Measurements from ENCODE around the gene INPPL1.

Gene INPPL1

DNA sequence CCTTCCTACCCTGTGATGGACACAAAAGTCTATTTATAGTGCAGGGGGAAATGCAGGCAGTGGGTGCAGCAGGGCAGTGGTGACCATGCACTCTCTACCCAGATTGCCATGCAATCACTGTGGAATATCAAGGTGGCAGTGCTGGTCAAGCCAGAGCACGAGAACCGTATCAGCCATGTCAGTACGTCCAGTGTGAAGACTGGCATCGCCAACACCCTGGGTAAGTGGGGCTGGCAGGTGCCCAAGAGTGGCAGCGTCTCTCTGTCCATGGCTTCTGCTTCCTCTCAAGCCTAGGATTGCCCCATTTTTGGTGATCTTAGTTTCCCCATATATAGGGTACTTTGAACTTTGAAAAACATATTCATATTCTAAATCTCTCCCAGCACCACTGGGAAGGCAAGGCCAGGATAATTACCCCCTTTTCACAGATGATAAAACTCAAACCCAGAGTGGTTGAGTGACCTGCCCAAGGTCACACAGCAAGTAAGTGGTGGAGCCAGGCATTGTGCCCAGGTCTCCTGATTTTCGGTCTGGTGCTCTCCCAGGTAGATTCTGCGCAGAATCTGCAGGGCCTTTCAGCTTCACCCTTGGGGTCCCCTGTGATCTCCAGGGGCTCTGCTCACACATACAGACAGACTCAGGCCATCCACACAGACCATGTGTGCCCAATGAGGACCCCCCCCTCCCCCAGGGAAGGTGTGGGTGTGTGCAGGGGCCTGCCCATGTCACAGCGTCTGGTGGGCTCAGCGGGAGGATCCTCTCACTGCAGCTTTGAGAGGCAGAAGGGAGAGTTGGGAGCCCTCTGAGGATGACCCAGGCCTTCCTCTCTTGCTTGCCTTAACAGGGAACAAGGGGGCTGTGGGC lies 7.1 kb downstream of the INPPL1 start:
- no peak for DNase-seq (ENCODE audit: low spot score)

DNA sequence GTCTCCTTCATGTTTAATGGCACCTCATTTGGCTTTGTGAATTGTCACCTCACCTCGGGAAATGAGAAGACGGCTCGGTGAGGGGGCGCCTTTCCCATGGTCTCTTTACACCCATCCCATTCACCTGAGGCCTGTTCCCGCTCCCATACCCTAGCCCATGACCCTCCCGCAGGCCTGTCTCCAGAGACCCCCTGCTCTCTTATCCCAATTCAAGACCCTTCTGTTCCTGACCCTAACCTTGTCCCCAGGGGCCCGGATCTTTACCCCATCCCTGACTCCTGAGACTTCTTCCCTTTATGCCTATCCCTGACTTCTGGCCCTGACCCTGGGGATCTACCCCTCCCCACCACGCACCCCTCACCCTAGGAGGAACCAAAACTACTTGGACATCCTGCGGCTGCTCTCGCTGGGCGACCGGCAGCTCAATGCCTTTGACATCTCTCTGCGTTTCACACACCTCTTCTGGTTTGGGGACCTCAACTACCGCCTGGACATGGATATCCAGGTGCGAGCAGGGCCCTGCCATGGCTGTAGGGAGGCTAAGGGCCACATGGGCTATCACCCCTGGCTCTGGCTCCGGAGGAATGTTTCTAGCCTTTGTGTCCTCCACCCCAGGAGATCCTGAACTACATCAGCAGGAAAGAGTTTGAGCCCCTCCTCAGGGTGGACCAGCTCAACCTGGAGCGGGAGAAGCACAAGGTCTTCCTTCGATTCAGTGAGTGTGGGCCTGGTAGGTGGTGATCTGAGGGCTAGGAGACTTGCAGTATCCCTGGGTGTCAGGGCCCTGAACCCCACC lies 7.9 kb downstream of the INPPL1 start:
- DNase-seq (ENCODE audit: low spot score) = no peak

DNA sequence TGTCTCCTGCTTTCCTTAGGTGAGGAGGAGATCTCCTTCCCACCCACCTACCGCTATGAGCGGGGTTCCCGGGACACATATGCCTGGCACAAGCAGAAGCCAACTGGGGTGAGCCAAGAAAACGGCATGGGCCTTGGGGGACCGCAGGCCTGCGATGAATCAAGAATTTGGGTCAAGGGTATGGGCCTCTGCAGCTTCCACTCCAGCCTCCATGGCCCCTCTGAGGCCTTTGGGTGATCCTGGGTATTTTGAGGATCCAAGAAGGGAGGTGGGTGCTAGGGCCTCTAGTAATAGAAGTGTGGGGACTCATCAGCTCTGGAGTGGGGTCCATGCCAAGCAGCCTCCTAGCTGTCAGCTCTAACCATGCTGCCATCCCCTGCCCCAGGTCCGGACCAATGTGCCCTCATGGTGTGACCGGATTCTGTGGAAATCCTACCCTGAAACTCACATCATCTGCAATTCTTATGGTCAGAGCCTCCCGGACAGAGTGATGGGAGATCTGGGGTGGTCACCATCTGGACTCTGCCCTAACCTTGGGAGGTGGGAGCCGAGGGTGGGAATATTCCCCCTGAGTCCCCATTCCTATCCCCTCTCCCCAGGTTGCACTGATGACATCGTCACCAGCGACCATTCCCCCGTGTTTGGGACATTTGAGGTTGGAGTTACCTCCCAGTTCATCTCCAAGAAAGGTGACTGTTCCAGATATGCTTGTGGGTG lies 8.6 kb downstream of the INPPL1 start:
- no peak for DNase-seq (ENCODE audit: low spot score)

DNA sequence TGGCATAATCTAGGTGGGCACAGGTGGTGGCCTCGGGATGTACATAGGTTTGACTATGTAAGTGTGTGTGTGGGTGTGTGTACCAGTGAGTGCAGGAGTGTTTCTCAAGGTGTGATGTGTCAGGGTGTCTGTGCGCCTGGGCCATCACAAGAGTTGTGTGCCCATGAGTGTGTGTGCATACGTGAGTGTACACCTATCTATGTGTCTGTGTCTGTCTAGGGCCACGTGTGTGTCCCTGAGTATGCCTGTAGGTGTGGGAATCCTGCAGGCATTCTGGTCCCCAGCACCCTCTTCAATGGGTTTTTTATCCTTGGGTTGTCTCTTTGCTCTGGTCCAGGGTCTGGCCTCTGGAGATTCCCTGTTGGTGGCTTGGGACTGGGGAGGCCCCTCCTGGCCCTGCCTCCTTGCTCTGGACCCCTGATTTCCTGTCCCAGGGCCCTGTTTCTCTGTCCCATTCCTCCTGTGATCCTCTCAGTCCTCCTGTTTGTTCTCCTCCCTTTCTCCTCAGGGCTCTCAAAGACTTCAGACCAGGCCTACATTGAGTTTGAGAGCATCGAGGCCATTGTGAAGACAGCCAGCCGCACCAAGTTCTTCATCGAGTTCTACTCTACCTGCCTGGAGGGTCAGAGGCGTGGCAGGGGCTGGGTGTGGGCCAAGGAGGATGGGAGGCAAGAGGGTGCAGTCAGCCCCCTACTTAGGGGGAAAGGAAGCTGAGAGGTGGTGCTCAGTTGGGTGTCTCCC lies 9.4 kb downstream of the INPPL1 start:
- DNase-seq (ENCODE audit: low spot score) = no peak

DNA sequence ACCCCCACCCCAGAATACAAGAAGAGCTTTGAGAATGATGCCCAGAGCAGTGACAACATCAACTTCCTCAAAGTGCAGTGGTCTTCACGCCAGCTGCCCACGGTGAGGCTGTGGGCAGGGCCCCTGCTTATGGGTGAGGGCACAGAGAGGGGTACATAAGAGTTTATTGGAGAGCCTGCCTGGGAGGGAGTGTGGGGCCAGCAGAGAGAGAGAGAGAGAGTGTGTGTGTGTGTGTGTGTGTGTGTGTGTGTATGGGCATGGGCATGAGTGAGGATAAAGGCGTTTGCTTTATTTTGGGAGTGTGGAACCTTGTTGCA lies 9.9 kb downstream of the INPPL1 start:
- DNase-seq (ENCODE audit: low spot score) = no peak

DNA sequence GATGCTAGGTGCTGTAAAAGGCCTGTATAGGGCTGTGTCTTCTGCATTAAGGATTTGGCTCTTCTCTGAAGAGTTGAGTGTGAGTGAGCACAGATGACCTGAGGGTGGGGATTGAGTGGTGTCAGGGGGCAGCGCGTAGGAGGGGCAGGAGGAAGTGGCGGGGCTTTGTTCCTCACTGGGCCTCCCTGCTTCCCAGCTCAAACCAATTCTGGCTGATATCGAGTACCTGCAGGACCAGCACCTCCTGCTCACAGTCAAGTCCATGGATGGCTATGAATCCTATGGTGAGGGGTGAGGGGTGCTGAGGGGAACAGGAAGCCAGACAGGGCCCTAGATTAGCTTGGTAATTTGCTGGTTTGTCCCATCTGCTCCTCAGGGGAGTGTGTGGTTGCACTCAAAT lies 10.4 kb downstream of the INPPL1 start:
- DNase-seq (ENCODE audit: low spot score) = no peak

DNA sequence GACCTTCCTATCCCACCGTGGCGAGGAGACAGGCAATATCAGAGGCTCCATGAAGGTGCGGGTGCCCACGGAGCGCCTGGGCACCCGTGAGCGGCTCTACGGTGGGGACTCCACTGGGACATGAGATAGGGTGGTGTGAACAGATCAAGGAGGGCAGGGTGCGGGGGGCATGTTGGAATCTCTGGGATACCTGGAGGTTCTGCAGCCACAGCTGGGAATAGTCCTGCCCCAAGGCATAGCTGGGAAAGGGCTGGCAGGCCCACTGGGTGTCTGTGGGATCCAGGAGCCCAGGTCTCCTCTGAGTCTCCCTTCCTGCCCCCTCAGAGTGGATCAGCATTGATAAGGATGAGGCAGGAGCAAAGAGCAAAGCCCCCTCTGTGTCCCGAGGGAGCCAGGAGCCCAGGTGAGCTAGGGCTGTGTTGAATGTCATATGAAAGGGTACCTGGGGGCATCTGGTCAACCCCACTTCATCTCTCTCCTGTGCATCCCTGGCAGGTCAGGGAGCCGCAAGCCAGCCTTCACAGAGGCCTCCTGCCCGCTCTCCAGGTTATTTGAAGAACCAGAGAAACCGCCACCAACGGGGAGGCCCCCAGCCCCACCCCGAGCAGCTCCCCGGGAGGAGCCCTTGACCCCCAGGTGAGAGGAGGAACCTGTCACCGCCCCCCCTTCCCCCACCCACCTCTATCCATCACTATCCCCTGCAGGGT lies 10.9 kb downstream of the INPPL1 start:
- DNase-seq (ENCODE audit: low spot score) = no peak

DNA sequence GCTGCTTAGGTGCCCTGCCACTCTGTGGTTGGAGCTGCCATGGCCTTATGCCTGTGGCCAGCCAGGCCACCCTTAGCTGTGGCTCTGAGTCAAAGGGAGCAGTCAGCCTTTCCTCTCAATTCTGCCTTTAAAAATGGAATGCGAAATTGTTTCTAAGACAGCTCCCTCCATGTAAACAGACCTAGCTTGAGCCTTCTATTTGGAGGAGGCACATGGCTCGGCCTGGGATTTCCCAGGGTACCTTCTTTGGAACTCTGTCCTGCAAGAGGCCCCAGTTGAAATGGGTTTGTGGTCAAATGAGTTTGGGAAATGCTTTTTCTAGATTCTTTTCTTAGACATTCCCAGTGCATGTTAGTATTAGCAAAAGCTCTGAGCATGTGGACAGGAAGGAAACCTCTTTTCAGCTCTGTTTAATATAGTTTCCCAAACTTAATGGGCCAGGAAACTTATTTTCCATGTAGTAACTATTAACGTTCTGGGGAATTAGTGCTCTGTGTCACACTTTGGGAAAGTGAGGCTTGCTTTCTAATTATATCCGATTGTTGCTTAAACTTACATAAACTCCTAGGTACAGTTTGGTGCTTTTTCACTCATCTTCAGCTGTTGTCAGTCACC lies 11.6 kb downstream of the INPPL1 start:
- DNase-seq (ENCODE audit: low spot score) = no peak

DNA sequence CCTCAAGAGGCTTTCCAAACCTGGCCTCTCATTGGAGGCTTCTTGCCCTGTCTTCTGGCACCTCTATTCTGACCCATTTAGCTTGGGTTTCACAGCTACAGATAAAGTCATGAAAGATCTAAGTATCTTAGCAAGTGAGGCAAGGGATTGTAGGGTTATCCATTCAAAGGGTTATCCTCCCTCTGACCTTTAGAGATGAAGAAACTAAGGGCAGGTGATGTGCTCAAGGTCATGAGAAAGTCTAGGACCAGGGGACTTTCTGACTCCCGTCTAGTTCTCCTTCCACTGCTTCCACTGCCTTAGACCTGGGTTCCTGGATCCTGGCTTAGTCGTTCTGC lies 12.2 kb downstream of the INPPL1 start:
- no peak for DNase-seq (ENCODE audit: low spot score)

DNA sequence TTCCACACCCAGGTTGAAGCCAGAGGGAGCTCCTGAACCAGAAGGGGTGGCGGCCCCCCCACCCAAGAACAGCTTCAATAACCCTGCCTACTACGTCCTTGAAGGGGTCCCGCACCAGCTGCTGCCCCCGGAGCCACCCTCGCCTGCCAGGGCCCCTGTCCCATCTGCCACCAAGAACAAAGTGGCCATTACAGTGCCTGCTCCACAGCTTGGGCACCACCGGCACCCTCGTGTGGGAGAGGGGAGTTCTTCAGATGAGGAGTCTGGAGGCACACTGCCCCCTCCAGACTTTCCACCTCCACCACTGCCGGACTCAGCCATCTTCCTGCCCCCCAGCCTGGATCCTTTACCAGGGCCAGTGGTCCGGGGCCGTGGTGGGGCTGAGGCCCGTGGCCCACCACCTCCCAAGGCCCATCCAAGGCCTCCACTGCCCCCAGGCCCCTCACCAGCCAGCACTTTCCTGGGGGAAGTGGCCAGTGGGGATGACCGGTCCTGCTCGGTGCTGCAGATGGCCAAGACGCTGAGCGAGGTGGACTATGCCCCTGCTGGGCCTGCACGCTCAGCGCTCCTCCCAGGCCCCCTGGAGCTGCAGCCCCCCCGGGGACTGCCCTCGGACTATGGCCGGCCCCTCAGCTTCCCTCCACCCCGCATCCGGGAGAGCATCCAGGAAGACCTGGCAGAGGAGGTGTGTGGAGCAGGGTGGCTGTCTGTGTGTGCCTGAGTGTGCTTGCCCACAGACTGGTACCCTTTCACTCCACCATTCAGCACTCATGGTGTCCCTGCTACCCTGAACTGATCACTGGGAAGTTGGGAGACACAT lies 12.8 kb downstream of the INPPL1 start:
- DNase-seq (ENCODE audit: low spot score) = no peak

DNA sequence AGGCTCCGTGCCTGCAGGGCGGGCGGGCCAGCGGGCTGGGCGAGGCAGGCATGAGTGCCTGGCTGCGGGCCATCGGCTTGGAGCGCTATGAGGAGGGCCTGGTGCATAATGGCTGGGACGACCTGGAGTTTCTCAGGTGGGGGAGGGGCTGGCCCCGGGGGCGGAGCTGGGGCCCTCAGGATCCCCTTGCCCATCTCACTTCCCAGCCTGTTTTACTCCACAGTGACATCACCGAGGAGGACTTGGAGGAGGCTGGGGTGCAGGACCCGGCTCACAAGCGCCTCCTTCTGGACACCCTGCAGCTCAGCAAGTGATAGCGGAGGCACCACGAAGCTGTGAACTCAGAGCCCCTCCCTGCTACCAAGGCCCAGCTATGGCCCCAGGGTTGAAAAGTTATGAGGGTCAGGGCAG lies 13.5 kb downstream of the INPPL1 start:
- DNase-seq (ENCODE audit: low spot score) = peak; percentile 48

DNA sequence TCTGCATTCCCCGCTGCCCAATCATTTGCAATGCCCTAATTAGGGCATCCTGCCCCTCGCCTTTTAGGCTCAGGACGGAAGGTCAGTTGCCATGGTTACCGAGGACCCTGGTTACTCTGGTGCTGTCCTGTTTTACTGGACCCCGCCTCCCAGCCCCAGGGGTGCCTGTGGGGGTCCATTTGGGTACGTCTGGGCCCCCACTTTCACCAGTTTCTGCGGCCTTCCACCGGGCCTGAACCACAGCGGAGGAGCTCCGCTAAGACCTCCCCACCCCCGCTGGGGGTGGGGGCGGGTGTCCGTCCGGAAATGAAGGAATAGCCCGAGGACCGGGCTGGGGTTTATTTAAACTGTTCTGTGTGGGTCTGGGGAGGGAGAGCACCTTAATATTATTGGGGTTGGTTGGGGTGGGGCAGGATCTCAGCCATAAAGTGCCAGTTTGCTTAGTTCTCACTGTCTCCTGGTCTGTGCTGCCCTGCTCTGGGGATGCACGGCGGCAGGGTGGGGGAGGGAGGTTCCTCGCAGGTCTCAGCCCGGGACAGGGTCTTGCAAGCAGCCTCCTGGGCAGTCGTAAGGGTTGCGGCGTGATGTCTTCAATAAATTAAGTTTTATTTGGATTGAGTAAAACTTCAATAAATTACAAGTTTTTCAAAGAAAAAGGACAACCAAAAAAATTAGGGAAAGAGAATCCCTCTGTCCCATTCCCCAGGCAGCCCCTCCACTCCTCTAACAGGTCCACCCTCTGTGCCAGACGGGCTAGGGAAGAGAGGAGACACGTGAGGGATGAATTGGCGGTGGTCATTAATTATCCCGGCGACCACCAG lies 14.1 kb downstream of the INPPL1 start:
- no peak for DNase-seq (ENCODE audit: low spot score)

DNA sequence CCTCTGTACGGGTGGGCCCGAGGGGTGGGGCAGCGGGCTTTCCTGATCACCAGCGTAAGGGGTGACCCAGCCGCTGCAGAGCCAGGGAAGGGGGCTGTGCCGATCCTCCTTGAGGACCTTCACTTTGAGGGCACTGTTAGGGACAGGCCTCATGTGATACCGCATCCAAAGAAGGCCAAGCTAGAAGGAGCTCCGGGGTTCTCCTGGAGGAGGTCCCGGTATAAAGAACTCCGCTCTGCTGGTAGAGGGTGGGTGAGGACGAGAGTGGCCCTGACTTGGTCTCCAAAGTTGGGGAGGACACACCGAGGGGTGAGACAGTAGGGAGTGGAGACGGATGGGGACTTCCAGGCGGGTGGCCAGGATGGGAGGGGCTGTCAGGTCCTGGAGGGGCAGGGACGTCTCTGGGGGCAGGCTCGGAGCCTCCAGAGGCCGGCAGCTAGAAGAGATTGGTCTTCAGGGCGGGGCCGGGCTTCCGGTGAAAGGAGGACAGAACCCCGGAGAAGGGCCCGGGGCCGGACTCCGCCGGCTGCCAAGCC lies 14.8 kb downstream of the INPPL1 start:
- no peak for DNase-seq (ENCODE audit: low spot score)

DNA sequence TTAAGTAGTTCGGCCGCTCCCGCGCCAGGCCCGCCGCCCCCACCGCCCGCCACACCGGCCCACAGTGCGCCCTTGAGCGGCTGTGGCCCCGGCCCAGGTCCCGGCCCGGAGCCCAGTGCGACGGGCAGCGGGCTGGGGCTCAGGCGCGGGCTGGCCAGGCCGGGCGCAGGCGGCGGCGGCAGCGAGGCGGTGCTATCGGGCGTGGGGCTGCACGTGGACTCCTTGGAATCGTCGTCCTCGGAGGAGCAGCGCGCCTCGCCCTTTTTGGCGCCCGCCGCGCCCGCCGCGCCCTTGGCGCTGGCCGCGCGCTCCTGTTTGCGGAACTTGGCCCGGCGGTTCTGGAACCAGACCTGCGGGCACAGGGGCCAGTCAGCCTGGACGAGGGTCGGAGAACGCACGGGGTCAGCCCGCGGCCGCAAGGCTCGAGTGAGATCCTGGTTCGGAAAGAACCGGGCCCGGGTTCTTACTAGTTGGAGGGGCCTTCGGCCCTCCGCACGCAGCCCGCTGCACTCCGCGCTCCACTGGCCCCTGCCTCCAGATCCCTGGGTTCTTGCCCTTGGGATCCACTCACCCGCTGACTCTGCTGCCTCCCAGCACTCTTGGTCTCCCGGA lies 15.4 kb downstream of the INPPL1 start:
- no peak for DNase-seq (ENCODE audit: low spot score)

DNA sequence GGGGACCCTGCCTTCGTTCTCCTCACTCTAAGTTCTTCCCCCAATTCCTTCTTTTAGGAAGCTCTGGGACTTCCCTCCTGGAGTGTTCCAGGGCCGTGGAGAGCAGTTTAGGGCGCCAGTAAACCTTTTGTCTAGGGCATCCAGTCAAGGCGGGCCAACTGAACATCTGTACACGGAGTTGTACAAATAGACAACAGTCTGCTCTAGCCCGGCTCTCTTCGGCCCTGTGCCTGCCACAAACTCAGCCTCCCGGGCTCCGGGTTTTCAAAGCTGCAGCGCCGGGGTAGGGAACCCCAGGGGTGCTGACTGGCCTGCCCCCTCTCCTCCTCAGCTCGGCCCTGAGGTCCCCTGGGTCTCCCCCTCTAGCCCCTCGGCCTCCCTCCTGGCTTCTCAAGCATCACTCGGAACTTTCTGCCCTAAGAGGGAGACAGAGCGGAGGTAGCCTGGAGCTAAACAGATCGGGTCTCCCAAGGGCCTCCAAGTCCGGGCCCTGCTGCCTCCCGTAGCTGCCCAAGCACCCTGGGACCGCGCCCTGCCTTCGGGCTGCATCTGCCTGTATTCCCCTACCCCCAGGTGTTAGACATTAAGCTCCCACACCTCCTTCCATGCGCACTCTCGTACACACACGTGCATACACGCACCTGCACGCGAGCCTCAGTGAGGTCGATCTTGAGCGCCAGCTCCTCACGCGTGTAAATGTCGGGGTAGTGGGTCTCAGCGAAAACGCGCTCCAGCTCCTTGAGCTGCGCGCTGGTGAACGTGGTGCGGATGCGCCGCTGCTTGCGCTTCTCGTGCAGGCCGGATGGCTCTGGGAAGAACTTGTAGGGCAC lies 16.1 kb downstream of the INPPL1 start:
- DNase-seq (ENCODE audit: low spot score) = no peak

DNA sequence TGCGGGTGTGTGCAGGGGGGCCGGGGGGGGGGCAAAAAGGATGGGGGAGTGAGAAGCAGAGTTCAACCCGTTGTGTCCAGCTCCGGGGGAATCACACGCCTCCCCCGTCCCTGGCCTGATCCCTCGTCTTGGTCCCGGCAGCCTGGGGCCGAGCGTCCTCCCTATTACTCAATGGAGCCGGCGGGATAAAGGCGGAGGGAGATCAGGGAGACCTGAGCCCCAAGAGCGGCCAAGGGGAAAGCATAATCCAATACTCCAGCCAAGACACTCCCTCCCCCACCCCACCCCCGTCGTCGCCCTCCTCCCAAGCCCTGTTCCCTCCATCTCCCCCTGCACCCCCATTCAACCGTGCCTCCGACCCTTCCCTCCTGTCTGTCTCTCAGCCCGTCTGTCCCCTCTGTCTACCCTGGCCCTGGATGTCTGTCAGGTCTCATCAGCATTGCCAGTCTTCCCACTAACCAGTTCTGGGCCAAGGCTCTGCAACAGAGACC lies 16.8 kb downstream of the INPPL1 start:
- DNase-seq (ENCODE audit: low spot score) = no peak

DNA sequence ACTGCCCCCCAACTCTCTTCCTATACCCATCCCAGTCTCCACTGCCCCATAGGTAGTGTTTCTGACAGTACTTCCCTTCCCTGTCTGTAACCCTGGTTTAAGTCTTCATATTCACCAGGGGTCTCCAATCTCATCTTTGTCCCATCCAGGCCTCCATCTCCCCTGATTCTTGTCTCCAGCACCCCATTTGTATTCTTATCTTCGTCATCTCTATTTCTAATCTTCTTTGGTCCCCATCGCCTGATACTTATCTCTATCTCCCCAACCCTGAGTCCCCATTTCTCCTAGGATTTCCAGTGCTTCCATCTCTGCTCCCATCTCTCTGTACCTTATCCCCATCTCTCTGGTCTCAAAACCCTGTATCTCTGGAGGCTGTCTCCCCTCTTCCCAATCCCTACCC lies 17.6 kb downstream of the INPPL1 start:
- DNase-seq (ENCODE audit: low spot score) = no peak
